GM12875 (cell line): Measurements from ENCODE around the gene CD63.
A peak's percentile ranks its signal among the peaks of the same experiment; 100 is the strongest.

ENCODE experiments used
- H3K4me3 ChIP-seq: one replicate; pipeline ENCODE4 v1.5.1; 2011; ENCODE audit warnings: low read depth, low read length, control low read depth
- TF ChIP-seq, protein P1 (sequence below): IDR thresholded peaks from 2 replicates; pipeline ENCODE4 v1.5.1; 2011; ENCODE audit warnings: low read depth, mild to moderate bottlenecking, control low read depth, inconsistent platforms, low read length, moderate library complexity, borderline replicate concordance; ENCODE audit not compliant: insufficient read depth

The CD63 gene

DNA sequence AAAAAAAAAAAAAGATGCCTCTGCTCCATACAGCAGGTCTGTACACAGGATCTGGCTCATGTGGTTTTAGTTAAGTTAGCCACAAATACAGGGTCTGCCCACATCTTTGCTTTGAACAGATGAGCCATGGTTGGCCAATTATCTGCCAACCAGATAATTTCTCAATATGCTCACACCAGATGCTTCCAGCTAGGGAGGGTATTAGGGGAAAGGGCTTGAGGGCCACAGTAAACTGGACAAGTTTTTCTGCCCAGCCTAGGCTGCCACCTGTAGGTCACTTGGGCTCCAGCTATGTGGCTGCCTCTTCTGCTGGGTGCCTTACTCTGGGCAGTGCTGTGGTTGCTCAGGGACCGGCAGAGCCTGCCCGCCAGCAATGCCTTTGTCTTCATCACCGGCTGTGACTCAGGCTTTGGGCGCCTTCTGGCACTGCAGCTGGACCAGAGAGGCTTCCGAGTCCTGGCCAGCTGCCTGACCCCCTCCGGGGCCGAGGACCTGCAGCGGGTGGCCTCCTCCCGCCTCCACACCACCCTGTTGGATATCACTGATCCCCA is 7.8 kb downstream of the CD63 start:
- no peak overlapping the region for H3K4me3 ChIP-seq
- TF ChIP-seq, protein P1, sequence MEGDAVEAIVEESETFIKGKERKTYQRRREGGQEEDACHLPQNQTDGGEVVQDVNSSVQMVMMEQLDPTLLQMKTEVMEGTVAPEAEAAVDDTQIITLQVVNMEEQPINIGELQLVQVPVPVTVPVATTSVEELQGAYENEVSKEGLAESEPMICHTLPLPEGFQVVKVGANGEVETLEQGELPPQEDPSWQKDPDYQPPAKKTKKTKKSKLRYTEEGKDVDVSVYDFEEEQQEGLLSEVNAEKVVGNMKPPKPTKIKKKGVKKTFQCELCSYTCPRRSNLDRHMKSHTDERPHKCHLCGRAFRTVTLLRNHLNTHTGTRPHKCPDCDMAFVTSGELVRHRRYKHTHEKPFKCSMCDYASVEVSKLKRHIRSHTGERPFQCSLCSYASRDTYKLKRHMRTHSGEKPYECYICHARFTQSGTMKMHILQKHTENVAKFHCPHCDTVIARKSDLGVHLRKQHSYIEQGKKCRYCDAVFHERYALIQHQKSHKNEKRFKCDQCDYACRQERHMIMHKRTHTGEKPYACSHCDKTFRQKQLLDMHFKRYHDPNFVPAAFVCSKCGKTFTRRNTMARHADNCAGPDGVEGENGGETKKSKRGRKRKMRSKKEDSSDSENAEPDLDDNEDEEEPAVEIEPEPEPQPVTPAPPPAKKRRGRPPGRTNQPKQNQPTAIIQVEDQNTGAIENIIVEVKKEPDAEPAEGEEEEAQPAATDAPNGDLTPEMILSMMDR, result peak; percentile 24; the same call in 1 of the 2 replicates

DNA sequence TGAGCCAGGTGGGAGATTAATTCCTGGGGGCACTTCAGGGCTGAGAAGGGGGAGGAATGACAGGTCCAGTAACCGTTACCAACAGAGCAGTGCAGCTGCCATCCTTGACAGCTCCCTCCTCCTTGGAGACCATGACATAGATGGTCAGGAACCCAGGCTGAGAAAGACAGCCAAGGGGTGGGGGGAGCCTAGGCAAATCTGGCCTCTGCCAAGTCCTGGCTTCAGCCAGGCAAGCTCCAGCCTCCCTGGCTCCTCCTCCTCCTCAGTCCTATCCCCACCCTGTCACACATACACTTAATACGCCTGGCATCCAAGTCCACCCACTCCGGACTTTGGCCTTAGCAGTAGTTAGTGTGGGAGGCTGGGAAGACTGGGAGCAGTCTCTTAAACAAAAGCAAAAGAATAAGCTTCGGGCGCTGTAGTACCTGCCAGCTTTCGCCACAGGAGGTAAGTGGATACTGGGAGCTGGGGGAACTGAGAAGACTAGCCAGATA is 8.7 kb downstream of the CD63 start, which contains the start of gene RDH5:
Gene RDH5, plus strand, starts transcription at position 323 of the 494 bp plus-strand sequence. CDS start 792 bp downstream, outside the sequence.
- no peak within 1 kb of the TSS for H3K4me3 ChIP-seq
- TF ChIP-seq, protein P1, result no peak

DNA sequence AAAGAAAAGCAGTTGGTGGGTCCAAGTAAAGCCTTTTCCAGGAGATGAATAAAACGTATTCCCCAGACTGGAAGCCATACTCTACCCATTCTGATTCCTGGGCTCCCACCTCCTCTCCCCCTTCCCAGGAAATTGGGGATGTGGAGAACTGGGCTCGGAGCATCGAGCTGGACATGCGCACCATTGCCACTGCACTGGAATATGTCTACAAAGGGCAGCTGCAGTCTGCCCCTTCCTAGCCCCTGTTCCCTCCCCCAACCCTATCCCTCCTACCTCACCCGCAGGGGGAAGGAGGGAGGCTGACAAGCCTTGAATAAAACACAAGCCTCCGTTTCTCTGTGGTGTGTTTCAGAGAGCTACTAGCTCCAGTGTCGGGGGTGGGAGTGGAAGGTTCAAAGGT is 9.4 kb downstream of the CD63 start:
- TF ChIP-seq, protein P1, result no peak

DNA sequence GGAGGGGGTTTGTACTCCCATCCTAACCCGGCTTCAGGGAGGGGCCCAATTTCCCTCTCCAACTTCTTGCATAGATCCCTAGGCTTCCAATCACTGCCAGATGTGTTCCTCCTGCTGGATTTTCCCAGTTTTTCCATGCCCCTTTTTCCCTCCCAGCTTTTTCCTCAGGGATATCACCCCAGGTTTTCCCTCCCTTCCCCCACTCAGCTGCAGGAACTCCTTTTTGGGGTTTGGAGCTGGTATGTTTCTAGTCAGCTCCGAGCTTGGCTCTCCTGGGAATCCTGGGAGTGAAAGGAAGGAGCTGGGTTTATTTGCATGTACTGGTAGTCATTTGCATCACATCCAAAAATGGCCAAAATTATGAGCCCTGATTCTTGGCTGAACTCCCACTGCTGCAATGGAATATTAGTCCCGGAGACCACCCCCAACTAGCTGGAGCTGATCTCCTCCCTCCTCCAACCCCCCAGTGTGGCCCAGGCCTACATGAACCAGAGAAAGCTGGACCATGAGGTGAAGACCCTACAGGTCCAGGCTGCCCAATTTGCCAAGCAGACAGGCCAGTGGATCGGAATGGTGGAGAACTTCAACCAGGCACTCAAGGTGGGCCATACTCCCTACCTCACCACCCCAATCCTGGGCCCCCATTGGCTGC is 10.1 kb downstream of the CD63 start:
- TF ChIP-seq, protein P1, result no peak
- H3K4me3 ChIP-seq, result no peak overlapping the region

More for the DNA sequence above, 9.4 kb downstream of the CD63 start:
- H3K4me3 ChIP-seq, result no peak overlapping the region

DNA sequence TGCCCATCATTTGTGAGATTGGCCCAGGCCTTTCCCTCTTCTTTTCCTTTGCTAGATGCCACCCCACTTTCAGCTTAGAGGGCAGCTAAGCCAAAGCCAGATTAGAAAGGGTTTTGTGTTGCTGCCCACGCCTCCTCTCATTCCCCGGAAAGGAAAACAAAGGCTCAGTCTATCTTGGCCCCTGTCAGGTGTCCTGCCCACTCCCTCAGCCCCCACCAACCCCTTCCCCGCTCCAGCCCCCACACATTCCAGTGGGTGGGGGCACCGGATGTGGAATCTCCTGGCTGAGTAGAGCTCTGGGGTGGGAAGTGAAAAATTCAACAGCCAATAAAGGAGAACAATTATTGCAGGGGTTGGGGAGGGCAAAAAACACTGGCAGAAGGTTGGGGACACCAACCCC is 10.8 kb downstream of the CD63 start:
- TF ChIP-seq, protein P1, result no peak
- H3K4me3 ChIP-seq, result no peak overlapping the region

DNA sequence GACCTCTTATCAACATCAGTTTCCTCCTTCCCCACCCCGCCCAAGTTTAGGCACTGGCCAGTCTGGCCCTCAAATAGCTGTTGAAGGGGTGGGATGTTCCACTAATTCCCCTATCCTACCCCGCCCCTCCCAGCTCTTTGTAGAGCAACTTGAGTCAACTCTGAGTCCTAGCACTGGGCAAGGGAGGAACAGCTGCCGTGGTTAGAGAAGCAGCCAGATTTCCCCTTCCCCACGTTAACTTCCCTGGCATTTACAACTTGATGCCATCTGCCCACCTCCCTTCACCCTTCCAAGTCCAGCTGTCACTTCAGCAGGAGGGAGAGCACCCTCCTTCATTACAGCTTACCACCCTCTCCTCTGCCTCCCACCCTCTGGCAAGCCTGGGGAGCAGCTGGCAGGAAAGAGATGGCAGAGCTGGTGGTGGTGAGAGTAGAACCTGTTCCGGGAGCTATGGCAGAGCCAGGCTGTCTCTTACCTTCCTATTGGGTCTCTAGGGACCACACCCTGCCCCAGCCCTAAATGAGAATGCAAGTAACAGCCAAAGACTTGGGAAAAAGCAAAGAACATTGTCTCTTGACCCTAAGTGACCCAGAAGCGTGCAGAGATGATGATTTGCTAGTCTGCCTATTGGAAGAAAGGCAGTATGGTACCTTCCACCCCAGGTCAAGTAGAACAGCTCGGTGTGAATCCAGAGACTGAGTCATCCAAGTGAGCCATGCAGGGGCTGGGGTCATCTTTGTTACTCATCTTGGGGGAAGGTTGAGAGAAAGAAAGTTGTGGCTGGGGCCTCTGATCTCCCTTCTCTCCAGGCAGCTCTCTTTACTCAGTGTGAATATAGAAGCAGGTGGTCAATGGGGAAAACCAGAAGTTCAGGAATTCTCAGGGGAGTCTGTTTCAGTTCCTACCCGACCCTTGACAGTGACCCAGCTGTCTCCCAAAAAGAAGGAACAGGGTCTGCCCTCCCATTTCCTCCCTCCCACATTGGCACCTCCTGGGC is 11.5 kb downstream of the CD63 start:
- H3K4me3 ChIP-seq, result peak overlapping the region; percentile 78
- TF ChIP-seq, protein P1, result no peak
